ENCODE measurements around the gene FAM135A. TPM values are rescaled to one million over a fixed set of nuclear protein-coding genes. Genes with fewer than 3 reads are reported as not detected.

The FAM135A gene
- total and polyA plus RNA-seq, 2 experiments from 2014 or later = 35.2 to 68.7 TPM

DNA sequence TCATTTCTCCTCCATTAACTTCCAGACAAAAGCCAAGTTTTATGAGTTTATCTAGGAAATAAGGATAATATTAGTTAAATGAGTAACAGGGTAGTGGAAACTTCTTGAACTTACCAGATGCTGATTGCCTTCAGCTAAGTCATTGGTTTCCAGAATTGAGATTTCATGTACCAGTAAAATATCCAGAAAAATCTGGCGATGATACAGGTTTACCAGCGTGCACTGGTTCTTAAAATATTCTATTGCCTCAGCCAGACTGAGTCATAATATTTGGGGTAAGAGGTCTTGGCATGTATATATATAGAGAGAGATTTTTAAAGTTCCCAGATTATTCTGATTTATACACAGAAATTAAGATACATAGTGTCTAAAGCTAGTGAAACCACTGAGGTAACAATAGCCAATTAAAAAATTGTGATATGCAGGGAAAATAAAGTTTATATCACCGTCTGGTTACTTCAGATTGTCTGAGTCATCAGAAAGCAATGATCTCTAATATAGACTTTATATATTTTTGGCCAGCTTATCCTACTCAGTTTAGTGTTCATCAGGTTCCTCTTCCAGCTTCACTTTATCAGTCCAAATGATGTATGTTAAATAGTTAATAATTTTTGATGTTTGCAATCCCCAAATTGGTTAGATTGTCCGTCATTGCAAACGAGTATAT lies 113.9 kb downstream of the FAM135A start:
- H3K4me1 ChIP-seq (ENCODE audit: insufficient read depth) = no peaks in the 10 kb centered on the region
- TF ChIP-seq, protein P1, sequence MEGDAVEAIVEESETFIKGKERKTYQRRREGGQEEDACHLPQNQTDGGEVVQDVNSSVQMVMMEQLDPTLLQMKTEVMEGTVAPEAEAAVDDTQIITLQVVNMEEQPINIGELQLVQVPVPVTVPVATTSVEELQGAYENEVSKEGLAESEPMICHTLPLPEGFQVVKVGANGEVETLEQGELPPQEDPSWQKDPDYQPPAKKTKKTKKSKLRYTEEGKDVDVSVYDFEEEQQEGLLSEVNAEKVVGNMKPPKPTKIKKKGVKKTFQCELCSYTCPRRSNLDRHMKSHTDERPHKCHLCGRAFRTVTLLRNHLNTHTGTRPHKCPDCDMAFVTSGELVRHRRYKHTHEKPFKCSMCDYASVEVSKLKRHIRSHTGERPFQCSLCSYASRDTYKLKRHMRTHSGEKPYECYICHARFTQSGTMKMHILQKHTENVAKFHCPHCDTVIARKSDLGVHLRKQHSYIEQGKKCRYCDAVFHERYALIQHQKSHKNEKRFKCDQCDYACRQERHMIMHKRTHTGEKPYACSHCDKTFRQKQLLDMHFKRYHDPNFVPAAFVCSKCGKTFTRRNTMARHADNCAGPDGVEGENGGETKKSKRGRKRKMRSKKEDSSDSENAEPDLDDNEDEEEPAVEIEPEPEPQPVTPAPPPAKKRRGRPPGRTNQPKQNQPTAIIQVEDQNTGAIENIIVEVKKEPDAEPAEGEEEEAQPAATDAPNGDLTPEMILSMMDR (conservative IDR thresholded peaks at IDR 0.05; ENCODE audit: low read depth in 2 of 2) = no peak
- TF ChIP-seq ZNF114 (CRISPR knock-in tag; IDR thresholded peaks at IDR 0.05) (no peak), NANOG (IDR thresholded peaks at IDR 0.05; ENCODE audit: borderline replicate concordance) (no peak), STAT1 (IDR thresholded peaks at IDR 0.05; ENCODE audit: unreplicated experiment) (no peak)
- TF ChIP-seq, protein P2, sequence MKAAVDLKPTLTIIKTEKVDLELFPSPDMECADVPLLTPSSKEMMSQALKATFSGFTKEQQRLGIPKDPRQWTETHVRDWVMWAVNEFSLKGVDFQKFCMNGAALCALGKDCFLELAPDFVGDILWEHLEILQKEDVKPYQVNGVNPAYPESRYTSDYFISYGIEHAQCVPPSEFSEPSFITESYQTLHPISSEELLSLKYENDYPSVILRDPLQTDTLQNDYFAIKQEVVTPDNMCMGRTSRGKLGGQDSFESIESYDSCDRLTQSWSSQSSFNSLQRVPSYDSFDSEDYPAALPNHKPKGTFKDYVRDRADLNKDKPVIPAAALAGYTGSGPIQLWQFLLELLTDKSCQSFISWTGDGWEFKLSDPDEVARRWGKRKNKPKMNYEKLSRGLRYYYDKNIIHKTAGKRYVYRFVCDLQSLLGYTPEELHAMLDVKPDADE (IDR thresholded peaks at IDR 0.05) = no peak
- no peak for ATAC-seq

DNA sequence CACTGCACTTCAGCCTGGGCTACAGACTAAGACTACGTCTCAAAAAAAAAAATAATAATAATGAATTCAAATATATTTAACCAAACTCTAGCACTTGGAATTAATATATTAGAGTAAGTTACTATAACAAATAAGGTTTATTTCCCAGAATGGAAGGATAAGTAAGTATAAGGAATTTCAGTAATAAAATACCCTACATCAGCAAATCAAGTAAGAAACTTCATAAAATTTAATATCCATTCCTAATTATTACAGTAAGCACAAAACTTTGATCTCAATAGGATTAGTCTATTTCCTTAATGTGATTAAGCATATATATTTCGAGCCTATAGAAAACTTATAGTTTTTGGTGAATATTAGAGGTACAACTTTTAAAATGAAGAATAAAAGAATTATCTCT lies 116.7 kb downstream of the FAM135A start:
- Histone ChIP-seq H4K20me1 (replicated peaks; ENCODE audit: insufficient read depth) (no peaks in the 10 kb centered on the region), H3K36me3 (ENCODE audit: insufficient read depth) (no peaks in the 10 kb centered on the region; the same call in 1 of the 2 replicates), H2AFZ (no peak overlapping the region), H3K4me2 (no peak overlapping the region), H3K4me1 (ENCODE audit: insufficient read depth) (no peaks in the 10 kb centered on the region), H3K9me2 (ENCODE audit: insufficient read depth) (no peaks in the 10 kb centered on the region), H3K79me2 (replicated peaks; ENCODE audit: insufficient read depth) (no peaks in the 10 kb centered on the region), H3K4me3 (no peak overlapping the region), H3K27me3 (ENCODE audit: insufficient read depth) (no peaks in the 10 kb centered on the region), H3F3A (replicated peaks; ENCODE audit: low read depth) (no peaks in the 10 kb centered on the region), H3K27ac (ENCODE audit: low read depth) (no peak overlapping the region)
- Mint-ChIP-seq H3K27me3 (ENCODE audit: insufficient read depth, low read depth, poor library complexity) (no peaks in the 10 kb centered on the region), H3K36me3 (ENCODE audit: low read depth) (peaks cover 6% of the 10 kb centered on the region; the same call in 1 of the 3 replicates), H3K9me3 (no peaks in the 10 kb centered on the region), H3K27ac (no peak overlapping the region), H3K4me1 (no peaks in the 10 kb centered on the region), H3K4me3 (no peak overlapping the region)
- no peak for DNase-seq (ENCODE audit: low spot score)
- no peak for TF ChIP-seq POLR2AphosphoS5 (IDR thresholded peaks at IDR 0.05; ENCODE audit: low read depth)
- TF ChIP-seq, protein P3, sequence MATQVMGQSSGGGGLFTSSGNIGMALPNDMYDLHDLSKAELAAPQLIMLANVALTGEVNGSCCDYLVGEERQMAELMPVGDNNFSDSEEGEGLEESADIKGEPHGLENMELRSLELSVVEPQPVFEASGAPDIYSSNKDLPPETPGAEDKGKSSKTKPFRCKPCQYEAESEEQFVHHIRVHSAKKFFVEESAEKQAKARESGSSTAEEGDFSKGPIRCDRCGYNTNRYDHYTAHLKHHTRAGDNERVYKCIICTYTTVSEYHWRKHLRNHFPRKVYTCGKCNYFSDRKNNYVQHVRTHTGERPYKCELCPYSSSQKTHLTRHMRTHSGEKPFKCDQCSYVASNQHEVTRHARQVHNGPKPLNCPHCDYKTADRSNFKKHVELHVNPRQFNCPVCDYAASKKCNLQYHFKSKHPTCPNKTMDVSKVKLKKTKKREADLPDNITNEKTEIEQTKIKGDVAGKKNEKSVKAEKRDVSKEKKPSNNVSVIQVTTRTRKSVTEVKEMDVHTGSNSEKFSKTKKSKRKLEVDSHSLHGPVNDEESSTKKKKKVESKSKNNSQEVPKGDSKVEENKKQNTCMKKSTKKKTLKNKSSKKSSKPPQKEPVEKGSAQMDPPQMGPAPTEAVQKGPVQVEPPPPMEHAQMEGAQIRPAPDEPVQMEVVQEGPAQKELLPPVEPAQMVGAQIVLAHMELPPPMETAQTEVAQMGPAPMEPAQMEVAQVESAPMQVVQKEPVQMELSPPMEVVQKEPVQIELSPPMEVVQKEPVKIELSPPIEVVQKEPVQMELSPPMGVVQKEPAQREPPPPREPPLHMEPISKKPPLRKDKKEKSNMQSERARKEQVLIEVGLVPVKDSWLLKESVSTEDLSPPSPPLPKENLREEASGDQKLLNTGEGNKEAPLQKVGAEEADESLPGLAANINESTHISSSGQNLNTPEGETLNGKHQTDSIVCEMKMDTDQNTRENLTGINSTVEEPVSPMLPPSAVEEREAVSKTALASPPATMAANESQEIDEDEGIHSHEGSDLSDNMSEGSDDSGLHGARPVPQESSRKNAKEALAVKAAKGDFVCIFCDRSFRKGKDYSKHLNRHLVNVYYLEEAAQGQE (IDR thresholded peaks at IDR 0.05; ENCODE audit: unreplicated experiment) = no peak
- ATAC-seq = no peak

More for the DNA sequence above, 113.9 kb downstream of the FAM135A start:
- H3K79me2 ChIP-seq (replicated peaks; ENCODE audit: insufficient read depth) = no peaks in the 10 kb centered on the region
- H3K27me3 ChIP-seq (ENCODE audit: insufficient read depth) = no peaks in the 10 kb centered on the region
- no peaks in the 10 kb centered on the region for H3K27me3 Mint-ChIP-seq (ENCODE audit: insufficient read depth, low read depth, poor library complexity)
- H3F3A ChIP-seq (replicated peaks; ENCODE audit: low read depth) = no peaks in the 10 kb centered on the region
- H3K4me3 ChIP-seq = no peak overlapping the region
- no peaks in the 10 kb centered on the region for H3K9me3 Mint-ChIP-seq
- no peak overlapping the region for H3K4me2 ChIP-seq
- H3K36me3 ChIP-seq (ENCODE audit: insufficient read depth) = no peaks in the 10 kb centered on the region; the same call in 1 of the 2 replicates
- no peaks in the 10 kb centered on the region for H3K4me1 Mint-ChIP-seq
- H2AFZ ChIP-seq = no peak overlapping the region
- H3K27ac ChIP-seq (ENCODE audit: low read depth) = no peak overlapping the region
- no peaks in the 10 kb centered on the region for H4K20me1 ChIP-seq (replicated peaks; ENCODE audit: insufficient read depth)
- H3K36me3 Mint-ChIP-seq (ENCODE audit: low read depth) = peaks cover 6% of the 10 kb centered on the region; the same call in 1 of the 3 replicates
- no peaks in the 10 kb centered on the region for H3K9me2 ChIP-seq (ENCODE audit: insufficient read depth)
- H3K27ac Mint-ChIP-seq = no peak overlapping the region
- DNase-seq (ENCODE audit: low spot score) = no peak
- H3K4me3 Mint-ChIP-seq = no peak overlapping the region
